ENCODE results near the gene NDUFV3.

DNA sequence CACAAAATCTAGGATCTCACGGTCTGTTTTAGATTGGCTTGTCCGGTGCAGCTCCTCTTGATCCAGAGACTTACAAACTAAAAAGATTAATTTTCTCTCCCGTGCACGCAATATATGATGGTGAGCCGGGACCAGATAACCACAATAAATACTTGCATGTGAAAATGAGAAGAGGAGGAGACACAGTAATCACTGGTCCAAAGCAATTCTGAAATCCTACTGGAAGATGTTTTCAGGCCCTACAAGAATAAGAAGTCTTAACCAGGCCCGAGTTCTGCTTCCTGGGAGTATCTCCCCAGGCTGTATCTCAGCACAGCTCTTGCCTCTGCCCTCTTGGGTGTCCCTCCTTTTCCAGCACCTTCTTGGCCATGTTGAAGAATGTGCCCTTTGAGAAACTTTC, 12.8 kb upstream of the NDUFV3 start:
- TF ChIP-seq, protein P1, sequence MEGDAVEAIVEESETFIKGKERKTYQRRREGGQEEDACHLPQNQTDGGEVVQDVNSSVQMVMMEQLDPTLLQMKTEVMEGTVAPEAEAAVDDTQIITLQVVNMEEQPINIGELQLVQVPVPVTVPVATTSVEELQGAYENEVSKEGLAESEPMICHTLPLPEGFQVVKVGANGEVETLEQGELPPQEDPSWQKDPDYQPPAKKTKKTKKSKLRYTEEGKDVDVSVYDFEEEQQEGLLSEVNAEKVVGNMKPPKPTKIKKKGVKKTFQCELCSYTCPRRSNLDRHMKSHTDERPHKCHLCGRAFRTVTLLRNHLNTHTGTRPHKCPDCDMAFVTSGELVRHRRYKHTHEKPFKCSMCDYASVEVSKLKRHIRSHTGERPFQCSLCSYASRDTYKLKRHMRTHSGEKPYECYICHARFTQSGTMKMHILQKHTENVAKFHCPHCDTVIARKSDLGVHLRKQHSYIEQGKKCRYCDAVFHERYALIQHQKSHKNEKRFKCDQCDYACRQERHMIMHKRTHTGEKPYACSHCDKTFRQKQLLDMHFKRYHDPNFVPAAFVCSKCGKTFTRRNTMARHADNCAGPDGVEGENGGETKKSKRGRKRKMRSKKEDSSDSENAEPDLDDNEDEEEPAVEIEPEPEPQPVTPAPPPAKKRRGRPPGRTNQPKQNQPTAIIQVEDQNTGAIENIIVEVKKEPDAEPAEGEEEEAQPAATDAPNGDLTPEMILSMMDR (IDR thresholded peaks at IDR 0.05) = no peak
- TF ChIP-seq POLR2A (IDR thresholded peaks at IDR 0.05) = no peak
